Activated T-cell treated with anti-CD3 and anti-CD28 coated beads, Interleukin-2, amount 50 U/mL, for 4 hours (primary cell): ENCODE measurements around the gene F11. TPM values are rescaled to one million over a fixed set of nuclear protein-coding genes. Genes with fewer than 3 reads are reported as not detected.
"Not testable (repeated sequence)": the region's sequence is repeated elsewhere in the genome, so short reads cannot be mapped to it uniquely, and the experiment has no call there.

Source experiments
- ATAC-seq, 2 donors: fragments of 200-7000 bp; cut with Tn5 transposase; one replicate each; pipeline ENCODE4 v1.10.0; 2021
- DNase-seq: peaks from one replicate; pipeline ENCODE4 v3.0.0-alpha.2; 2020
- H3K27me3 Mint-ChIP-seq: one replicate; pipeline ENCODE4 v1.8.0; 2021; ENCODE audit warnings: low read depth, mixed read lengths
- H3K36me3 Mint-ChIP-seq: one replicate; pipeline ENCODE4 v1.8.0; 2022; ENCODE audit warnings: mixed read lengths; ENCODE audit not compliant: insufficient read depth
- H3K4me1 Mint-ChIP-seq: one replicate; pipeline ENCODE4 v1.8.0; 2021; ENCODE audit warnings: low read depth, mixed read lengths
- H3K4me3 Mint-ChIP-seq: one replicate; pipeline ENCODE4 v1.8.0; 2021; ENCODE audit warnings: mild to moderate bottlenecking, moderate library complexity, mixed read lengths
- H3K9me3 Mint-ChIP-seq: one replicate; pipeline ENCODE4 v1.8.0; 2021; ENCODE audit warnings: mixed read lengths
- total RNA-seq, 3 donors: library from RNA; stranded (reverse); gene quantifications; one replicate each; pipeline ENCODE4 v1.2.1, GENCODE V29; 2021

F11 gene
- total RNA-seq, 3 donors from 2014 or later: not detected

DNA sequence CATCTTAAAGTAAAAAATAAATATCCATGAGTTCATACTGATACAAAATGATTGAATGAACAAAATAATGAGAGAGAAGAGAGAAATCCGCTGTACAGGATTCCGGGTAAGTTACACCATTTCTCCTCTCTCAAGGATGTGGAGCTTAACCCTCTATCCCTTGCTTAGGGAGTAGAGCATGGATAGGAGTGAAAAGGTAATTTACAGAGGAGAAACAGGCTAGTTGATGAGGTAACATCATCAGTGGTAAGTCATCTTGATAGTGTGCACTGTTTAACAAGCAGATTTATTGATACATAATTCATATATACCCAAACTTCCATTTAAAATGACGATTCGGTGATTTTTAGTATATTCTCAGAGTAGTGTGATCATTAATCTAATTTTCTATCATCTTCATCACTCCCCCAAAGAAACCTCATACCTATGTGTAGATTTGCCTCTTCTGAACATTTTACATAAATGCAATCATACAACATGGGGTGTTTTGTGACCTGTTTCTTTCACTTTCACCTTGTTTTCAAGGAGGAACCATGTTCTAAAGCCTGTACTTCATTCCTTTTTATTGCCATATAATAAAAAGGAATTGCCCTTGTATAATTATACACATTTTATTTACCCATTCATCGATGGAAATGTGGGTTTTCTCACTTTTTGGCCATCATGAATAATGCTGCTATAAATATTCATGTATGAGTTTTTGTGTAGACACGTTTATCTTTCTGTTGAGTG is 34.8 kb downstream of the F11 start:
- no peak overlapping the region for H3K4me3 Mint-ChIP-seq
- DNase-seq: no peak
- peaks cover 4% of the 10 kb centered on the region for H3K4me1 Mint-ChIP-seq
- no peaks in the 10 kb centered on the region for H3K9me3 Mint-ChIP-seq
- peaks cover 33% of the 10 kb centered on the region for H3K27me3 Mint-ChIP-seq
- ATAC-seq: no peak
- no peaks in the 10 kb centered on the region for H3K36me3 Mint-ChIP-seq

DNA sequence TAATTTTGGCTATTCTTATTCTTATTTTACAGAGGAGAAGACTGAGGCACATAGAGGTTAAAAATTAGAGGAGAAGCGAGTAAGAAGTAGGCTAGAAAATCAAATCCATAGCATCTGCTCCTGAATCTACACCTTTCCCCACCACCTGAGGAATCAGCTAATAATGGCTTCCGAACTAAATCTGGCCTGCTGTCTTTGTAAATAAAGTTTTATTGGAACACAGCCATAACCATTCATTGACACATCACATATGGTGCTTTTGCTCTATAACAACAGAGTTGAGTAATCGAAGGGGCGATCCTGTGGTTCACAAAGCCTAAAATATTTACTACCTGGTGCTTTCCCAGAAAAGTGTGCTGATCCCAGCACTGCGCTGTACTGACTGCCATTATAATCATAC is 38.2 kb downstream of the F11 start:
- DNase-seq: no peak
- H3K27me3 Mint-ChIP-seq: peaks cover 17% of the 10 kb centered on the region
- ATAC-seq: no peak
- H3K4me3 Mint-ChIP-seq: no peak overlapping the region
- H3K36me3 Mint-ChIP-seq: no peaks in the 10 kb centered on the region
- no peaks in the 10 kb centered on the region for H3K4me1 Mint-ChIP-seq
- no peaks in the 10 kb centered on the region for H3K9me3 Mint-ChIP-seq

DNA sequence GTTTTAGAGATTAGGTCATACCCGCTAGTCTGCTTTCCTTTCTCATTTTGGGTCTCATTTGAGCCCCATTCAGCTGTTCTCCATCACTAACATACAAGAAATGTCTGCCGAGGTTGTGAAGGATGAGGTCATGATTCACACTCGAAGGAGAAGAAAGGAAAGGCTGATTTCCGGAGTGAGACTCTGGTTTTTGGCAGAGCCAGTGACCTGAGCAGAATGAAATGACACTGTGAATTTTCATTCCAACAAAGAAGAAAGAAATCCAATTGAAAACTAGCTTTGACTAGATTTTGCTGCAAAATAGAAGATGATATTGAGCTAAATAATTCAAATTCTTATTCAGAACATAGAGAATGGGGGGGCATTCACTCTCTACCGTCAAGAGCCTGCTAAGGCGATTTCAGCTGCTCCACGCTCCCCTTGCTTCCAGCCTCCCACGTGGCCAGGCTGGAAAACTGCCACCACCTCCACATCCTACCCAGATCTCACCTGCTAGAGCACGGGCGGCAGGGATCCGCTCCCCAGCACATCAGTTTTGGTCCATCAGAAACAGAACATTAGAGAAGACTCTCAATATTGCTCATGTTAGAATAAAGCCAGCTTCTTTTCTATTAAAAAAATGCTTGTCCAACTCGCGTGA is 39.0 kb downstream of the F11 start:
- no peak overlapping the region for H3K4me3 Mint-ChIP-seq
- ATAC-seq: no peak
- H3K27me3 Mint-ChIP-seq: peaks cover 11% of the 10 kb centered on the region
- no peaks in the 10 kb centered on the region for H3K9me3 Mint-ChIP-seq
- H3K36me3 Mint-ChIP-seq: no peaks in the 10 kb centered on the region
- H3K4me1 Mint-ChIP-seq: no peaks in the 10 kb centered on the region
- DNase-seq: no peak

DNA sequence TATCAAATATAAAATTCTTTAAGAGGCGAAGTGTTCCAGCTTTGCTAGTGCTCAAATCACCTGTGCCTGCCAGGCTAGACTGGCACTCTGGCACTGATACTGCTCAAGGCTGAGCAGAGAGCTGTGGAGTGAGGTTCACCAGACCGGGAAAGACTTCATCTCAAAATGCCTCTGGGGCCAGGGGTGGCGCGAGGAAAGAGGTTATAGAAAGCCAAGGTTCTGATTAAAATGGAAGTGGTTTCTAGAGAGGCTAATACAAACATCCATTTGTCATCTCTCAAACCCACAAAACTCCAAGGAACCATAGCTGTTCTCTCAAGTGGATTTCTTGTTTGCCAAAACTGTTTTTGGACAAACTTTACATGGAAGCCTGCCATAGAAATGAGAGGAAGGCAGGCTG is 41.5 kb downstream of the F11 start:
- no peak overlapping the region for H3K4me3 Mint-ChIP-seq
- H3K4me1 Mint-ChIP-seq: no peaks in the 10 kb centered on the region
- no peaks in the 10 kb centered on the region for H3K9me3 Mint-ChIP-seq
- H3K27me3 Mint-ChIP-seq: peaks cover 12% of the 10 kb centered on the region
- ATAC-seq (no peak), DNase-seq (no peak)
- no peaks in the 10 kb centered on the region for H3K36me3 Mint-ChIP-seq

DNA sequence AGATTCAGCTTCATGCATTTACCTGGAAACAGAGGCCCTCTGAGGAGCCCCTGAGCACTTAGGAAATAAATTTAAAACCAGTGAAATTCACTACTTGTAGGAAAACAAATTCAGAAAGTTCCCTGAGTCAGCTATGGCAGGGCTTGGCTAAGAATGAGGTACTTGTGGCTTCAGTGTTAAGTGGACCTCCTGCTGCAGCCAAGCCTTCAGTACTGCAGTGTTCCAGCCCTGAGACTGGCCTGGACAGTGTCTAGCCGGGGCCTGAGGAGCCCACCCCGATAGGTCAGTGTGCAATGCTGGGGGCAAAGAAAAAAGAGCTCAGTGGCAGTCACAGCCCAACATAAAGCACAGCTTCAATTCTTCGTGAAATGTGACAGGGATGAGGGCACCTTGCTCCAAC is 41.9 kb downstream of the F11 start:
- Mint-ChIP-seq H3K27me3 (peaks cover 14% of the 10 kb centered on the region), H3K36me3 (no peaks in the 10 kb centered on the region), H3K9me3 (no peaks in the 10 kb centered on the region), H3K4me3 (no peak overlapping the region), H3K4me1 (no peaks in the 10 kb centered on the region)
- no peak for DNase-seq
- no peak for ATAC-seq

DNA sequence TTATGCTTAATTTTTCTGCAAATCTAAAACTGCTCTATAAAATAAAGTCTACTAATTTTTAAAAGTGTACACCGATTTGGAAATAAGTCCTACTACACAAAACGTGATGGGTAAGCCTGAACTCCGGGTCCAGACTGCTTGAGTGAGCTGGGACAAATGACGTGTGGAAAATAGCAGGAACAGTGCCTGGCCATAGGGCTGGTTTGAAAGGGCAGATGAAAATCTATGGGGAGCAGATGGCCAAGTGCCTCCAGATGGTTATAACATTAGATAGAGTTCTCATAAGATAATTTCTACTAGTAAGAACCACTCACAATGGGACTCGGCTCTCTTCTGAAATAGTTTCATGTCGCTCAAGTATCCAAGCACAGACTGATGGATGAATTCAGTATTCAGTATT is 52.5 kb downstream of the F11 start:
- no peak for ATAC-seq
- Mint-ChIP-seq H3K27me3 (peaks cover 4% of the 10 kb centered on the region), H3K4me1 (no peaks in the 10 kb centered on the region), H3K36me3 (no peaks in the 10 kb centered on the region), H3K9me3 (no peaks in the 10 kb centered on the region), H3K4me3 (no peak overlapping the region)
- DNase-seq: no peak

DNA sequence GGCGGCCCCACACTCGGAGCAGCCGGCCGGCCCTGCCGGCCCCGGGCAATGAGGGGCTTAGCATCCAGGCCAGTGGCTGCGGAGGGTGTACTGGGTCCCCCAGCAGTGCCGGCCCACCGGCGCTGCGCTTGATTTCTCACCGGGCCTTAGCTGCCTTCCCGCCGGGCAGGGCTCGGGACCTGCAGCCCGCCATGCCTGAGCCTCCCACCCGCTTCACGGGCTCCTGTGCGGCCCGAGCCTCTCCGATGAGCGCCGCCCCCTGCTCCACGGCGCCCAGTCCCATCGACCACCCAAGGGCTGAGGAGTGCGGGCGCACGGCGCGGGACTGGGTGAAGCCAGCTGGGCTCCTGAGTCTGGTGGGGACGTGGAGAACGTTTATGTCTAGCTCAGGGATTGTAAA is 58.7 kb downstream of the F11 start:
- not testable (repeated sequence) for H3K36me3 Mint-ChIP-seq, DNase-seq, ATAC-seq, H3K4me1 Mint-ChIP-seq, H3K4me3 Mint-ChIP-seq, H3K9me3 Mint-ChIP-seq, H3K27me3 Mint-ChIP-seq

DNA sequence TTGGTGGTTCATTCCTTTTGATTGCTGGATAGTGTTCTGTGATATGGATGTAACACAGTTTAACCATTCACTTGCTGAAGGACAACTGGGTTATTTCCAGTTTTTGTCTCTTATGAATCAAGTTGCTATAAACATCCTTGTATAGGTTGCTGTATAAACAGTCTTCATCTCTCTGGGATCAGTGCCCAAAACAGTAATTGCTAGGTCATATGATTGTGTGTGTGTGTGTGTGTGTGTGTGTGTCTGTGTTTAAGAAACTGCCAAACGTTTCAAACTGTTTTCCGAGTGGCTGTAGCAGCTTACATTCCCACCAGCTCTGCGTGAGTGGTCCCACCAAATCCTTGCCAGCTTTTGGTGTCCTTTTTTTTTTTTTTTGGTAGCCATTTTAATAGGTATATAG is 60.4 kb downstream of the F11 start:
- no peaks in the 10 kb centered on the region for H3K36me3 Mint-ChIP-seq
- no peak for ATAC-seq
- H3K27me3 Mint-ChIP-seq: peaks cover 2% of the 10 kb centered on the region
- no peak overlapping the region for H3K4me3 Mint-ChIP-seq
- H3K9me3 Mint-ChIP-seq: peaks cover 4% of the 10 kb centered on the region
- DNase-seq: no peak
- H3K4me1 Mint-ChIP-seq: no peaks in the 10 kb centered on the region

DNA sequence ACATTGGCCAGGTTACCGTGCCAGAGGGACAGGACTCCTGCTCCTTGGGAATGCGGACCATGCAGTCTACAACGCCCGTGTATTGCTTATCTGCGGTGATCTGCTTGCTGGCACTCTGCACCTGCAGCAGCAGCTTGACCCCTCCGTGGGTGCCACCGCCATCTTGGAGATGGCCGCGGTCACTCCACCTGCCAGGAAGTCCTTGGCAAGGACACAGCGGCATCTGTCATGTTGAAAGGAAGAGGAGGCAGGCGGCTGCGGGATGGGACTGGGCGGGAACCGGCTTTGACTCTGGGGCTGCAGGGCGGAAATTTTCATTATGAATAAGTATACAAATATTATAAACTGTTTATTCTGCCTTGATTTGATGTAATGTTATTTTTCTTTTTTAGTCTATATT is 63.4 kb downstream of the F11 start:
- peaks cover 20% of the 10 kb centered on the region for H3K9me3 Mint-ChIP-seq
- ATAC-seq (no peak), DNase-seq (no peak)
- H3K36me3 Mint-ChIP-seq: no peaks in the 10 kb centered on the region
- H3K4me1 Mint-ChIP-seq: no peaks in the 10 kb centered on the region
- no peak overlapping the region for H3K4me3 Mint-ChIP-seq
- no peaks in the 10 kb centered on the region for H3K27me3 Mint-ChIP-seq

DNA sequence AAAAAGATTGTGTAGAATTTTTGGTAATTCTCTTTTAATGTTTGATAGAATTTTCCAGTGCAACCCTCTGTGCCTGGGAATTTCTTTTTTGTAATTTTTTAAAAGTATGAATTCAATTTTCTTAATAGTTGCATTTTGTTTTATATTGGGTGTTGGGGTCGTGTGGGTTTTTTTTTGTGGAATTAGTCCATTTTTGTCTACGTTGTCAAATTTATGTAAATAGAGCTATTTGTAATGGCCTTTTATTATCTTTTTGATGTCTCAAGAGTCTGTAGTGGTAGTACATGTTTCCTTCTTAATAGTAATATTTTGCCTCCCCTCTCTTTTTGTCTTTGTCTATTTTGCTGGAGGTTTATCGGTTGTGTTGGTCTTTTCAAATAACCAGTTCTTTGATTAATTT is 64.4 kb downstream of the F11 start:
- H3K9me3 Mint-ChIP-seq: peaks cover 20% of the 10 kb centered on the region
- H3K4me1 Mint-ChIP-seq: no peaks in the 10 kb centered on the region
- H3K27me3 Mint-ChIP-seq: no peaks in the 10 kb centered on the region
- H3K4me3 Mint-ChIP-seq: no peak overlapping the region
- DNase-seq (no peak), ATAC-seq (no peak)
- H3K36me3 Mint-ChIP-seq: no peaks in the 10 kb centered on the region

DNA sequence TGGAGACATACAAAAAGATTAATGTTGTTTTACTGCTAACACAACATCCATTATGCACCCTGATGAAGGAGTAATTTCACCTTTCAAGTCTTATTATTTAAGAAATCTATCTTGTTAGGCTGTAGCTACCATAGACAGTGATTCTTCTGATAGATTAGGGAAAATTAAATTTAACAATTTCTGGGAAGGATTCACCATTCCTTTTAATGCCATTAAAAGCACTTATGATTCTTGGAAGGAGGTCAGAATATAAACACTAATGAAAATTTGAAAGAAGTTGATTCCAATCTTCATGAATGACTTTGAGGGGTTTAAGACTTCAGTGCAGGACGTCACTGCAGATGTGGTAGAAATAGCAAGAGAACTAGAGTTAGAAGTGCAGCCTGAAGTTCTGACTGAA is 69.8 kb downstream of the F11 start:
- ATAC-seq (no peak), DNase-seq (no peak)
- Mint-ChIP-seq H3K9me3 (peaks cover 20% of the 10 kb centered on the region), H3K36me3 (no peaks in the 10 kb centered on the region), H3K4me1 (no peaks in the 10 kb centered on the region), H3K4me3 (no peak overlapping the region), H3K27me3 (peaks cover 1% of the 10 kb centered on the region)

Other genes starting within 250 kb of the F11 start
- under 1 TPM in 1 of 3 donors, not detected in 2; 0.03 TPM for gene TLR3, start 197.0 kb upstream of the F11 start, total RNA-seq
- gene FAM149A, start 161.5 kb upstream of the F11 start, total RNA-seq: 1 to 10 TPM in 1 of 3 donors, under 1 TPM in 1, not detected in 1; 0.90 to 1.2 TPM
- gene CYP4V2, start 74.6 kb upstream of the F11 start, total RNA-seq: 1 to 10 TPM; 4.8 to 7.2 (median 6.7) TPM
- under 1 TPM in 2 of 3 donors, not detected in 1; 0.16 to 0.20 TPM for gene KLKB1, start 38.7 kb upstream of the F11 start, total RNA-seq